ENCODE results near the gene TMCO1.
"Not testable (repeated sequence)": the region's sequence is repeated elsewhere in the genome, so short reads cannot be mapped to it uniquely, and the experiment has no call there.

Gene TMCO1

GRCh38 chr1:165683848-165684485 lies 84.7 kb downstream of the TMCO1 start:
- DNase-seq = no peak

GRCh38 chr1:165680773-165681172 lies 87.9 kb downstream of the TMCO1 start:
- DNase-seq = not testable (repeated sequence)

GRCh38 chr1:165680303-165680702 lies 88.4 kb downstream of the TMCO1 start:
- no peak for DNase-seq

GRCh38 chr1:165679282-165680036 lies 89.2 kb downstream of the TMCO1 start:
- no peak for DNase-seq

- no peak for DNase-seq
Measured at GRCh38 chr1:165678509-165678908, 90.2 kb downstream of the TMCO1 start.
